ENCODE results near the gene NANS. TPM values are rescaled to one million over a fixed set of nuclear protein-coding genes. Genes with fewer than 3 reads are reported as not detected.

NANS gene
- total RNA-seq, 2 experiments from 2014 or later, result 56.9 to 63.7 TPM

DNA sequence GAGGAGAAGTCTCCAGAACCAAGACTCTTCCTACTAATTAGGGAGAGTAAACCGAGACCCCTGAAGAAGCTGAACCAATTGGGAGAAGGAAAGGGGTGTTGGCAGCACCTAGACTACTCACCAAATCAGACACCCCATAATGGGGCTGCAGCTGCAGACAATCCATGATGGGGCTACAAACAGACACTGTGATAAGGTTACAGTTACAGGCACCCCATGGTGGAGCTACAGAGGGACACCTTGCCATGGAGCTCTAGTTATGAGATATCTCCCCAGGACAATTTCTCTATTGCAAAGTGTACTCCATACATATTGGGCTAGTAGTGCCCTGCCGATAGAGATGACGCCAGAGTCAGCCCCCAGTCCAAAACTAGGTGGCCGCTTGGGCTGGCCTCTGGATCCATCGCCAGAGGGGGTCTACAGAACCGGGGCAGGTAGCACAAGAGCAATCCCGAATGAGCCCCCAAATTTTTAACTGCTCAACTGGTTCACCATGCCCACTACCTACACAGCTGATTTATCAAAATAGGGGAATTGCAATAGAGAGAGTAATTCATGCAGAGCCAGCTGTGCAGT, 2.1 kb upstream of the NANS start:
- H4K20me1 ChIP-seq (ENCODE audit: insufficient read depth, low read length), result no peaks in the 10 kb centered on the region; the same call in 1 of the 2 replicates
- TF ChIP-seq EZH2phosphoT487 (IDR thresholded peaks at IDR 0.05; ENCODE audit: borderline replicate concordance, low read depth, low read length), result no peak
- TF ChIP-seq, protein P1, sequence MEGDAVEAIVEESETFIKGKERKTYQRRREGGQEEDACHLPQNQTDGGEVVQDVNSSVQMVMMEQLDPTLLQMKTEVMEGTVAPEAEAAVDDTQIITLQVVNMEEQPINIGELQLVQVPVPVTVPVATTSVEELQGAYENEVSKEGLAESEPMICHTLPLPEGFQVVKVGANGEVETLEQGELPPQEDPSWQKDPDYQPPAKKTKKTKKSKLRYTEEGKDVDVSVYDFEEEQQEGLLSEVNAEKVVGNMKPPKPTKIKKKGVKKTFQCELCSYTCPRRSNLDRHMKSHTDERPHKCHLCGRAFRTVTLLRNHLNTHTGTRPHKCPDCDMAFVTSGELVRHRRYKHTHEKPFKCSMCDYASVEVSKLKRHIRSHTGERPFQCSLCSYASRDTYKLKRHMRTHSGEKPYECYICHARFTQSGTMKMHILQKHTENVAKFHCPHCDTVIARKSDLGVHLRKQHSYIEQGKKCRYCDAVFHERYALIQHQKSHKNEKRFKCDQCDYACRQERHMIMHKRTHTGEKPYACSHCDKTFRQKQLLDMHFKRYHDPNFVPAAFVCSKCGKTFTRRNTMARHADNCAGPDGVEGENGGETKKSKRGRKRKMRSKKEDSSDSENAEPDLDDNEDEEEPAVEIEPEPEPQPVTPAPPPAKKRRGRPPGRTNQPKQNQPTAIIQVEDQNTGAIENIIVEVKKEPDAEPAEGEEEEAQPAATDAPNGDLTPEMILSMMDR (conservative IDR thresholded peaks at IDR 0.05; ENCODE audit: low read length), result no peak
- no peak overlapping the region for H3K27ac ChIP-seq (ENCODE audit: low read depth, low read length, poor library complexity, severe bottlenecking)
- H3K36me3 ChIP-seq (ENCODE audit: insufficient read depth, low read length), result peaks cover 37% of the 10 kb centered on the region
- no peaks in the 10 kb centered on the region for H3K9me2 ChIP-seq (ENCODE audit: insufficient read depth, low read length)
- no peak overlapping the region for H3K4me2 ChIP-seq (ENCODE audit: low read length)
- DNase-seq (ENCODE audit: low spot score), result no peak
- no peak overlapping the region for H3K4me3 ChIP-seq (ENCODE audit: low read depth, low read length, poor library complexity, severe bottlenecking)
- no TSS peak for BruUV-seq (replicated peaks)
- ChIA-PET CTCF (ENCODE audit: unreplicated experiment) (no interaction called here), POLR2A (interaction anchor here (0.9 to 1.1 kb wide), 2 partner anchors 9 to 43 kb away, joined by 3 to 5 read pairs; no protein-coding TSS in a partner anchor)
- intact Hi-C loops (cut with micrococcal nuclease; ENCODE audit: unreplicated experiment), result no loop called here
- peaks cover 23% of the 10 kb centered on the region; the same call in 1 of the 2 replicates for H3K79me2 ChIP-seq (ENCODE audit: insufficient read depth, low read depth, low read length)
- H2AFZ ChIP-seq (ENCODE audit: low read length), result no peak overlapping the region
- H3K9me3 ChIP-seq (ENCODE audit: low read length), result no peaks in the 10 kb centered on the region
- peaks cover 11% of the 10 kb centered on the region for H3K4me1 ChIP-seq (ENCODE audit: insufficient read depth, low read length, poor library complexity, severe bottlenecking)

DNA sequence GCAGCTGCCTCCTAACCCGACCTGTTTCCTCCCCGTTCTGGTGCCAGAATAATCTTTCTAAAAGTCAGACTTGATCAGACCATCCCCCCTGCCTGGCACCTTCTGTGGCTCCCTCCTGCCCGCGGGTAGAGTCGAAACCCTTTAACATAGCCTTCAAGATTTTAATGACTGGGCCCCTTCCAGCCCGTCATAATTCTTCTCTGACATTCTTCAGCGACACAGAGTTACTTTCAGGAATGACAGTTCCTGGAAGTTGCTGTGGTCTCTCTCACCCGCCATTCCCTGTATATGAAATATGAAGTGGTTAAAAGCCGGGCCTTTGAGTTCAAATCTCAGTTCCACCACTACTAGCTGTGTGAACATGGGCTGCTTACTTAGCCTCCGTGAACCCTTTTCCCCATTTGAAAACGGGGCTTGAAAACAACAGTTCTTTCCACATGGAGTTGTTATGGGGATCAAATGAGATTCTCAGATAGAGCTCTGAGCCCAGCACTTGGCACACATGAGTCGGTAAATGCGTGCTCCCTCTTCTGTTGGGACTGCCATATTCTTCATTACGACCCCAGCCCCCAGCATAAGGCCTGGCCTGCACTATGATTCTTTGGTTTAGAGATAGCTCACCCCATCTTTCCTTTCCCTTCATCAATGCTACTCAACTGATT, 737 bp downstream of the NANS start:
- Histone ChIP-seq H3K4me3 (ENCODE audit: low read depth, low read length, poor library complexity, severe bottlenecking) (peak overlapping the region; percentile 87), H3K9me3 (ENCODE audit: low read length) (no peaks in the 10 kb centered on the region), H3K27ac (ENCODE audit: low read depth, low read length, poor library complexity, severe bottlenecking) (peak overlapping the region; percentile 42), H4K20me1 (ENCODE audit: insufficient read depth, low read length) (no peaks in the 10 kb centered on the region), H2AFZ (ENCODE audit: low read length) (peak overlapping the region; percentile 50; the same call in 1 of the 2 replicates), H3K79me2 (ENCODE audit: insufficient read depth, low read depth, low read length) (peaks cover 17% of the 10 kb centered on the region; the same call in 1 of the 2 replicates), H3K4me1 (ENCODE audit: insufficient read depth, low read length, poor library complexity, severe bottlenecking) (peaks cover 11% of the 10 kb centered on the region), H3K4me2 (ENCODE audit: low read length) (peak overlapping the region; percentile 93), H3K36me3 (ENCODE audit: insufficient read depth, low read length) (peaks cover 39% of the 10 kb centered on the region), H3K9me2 (ENCODE audit: insufficient read depth, low read length) (no peaks in the 10 kb centered on the region)
- peak; percentile 37 for DNase-seq (ENCODE audit: low spot score)
- ChIA-PET POLR2A (interaction anchor here (0.7 to 5.0 kb wide), 9 partner anchors 11 to 199 kb away, joined by 3 to 41 read pairs (median 6); partner anchors contain the start of genes TBC1D2 and TRMO), CTCF (ENCODE audit: unreplicated experiment) (interaction anchor here (1.0 to 1.4 kb wide), 4 partner anchors 17 to 198 kb away, joined by 3 to 4 read pairs (median 3); partner anchors contain the start of gene TBC1D2)
- no peak for TF ChIP-seq EZH2phosphoT487 (IDR thresholded peaks at IDR 0.05; ENCODE audit: borderline replicate concordance, low read depth, low read length)
- TF ChIP-seq, protein P1 (conservative IDR thresholded peaks at IDR 0.05; ENCODE audit: low read length), result no peak
- intact Hi-C loops (cut with micrococcal nuclease; ENCODE audit: unreplicated experiment), result loop anchor here (5.0 kb wide), 1 partner anchor 200 kb away; the partner anchor contains the start of gene TBC1D2
- BruUV-seq (replicated peaks), result no TSS peak
